DND-41 (cell line): ENCODE data around the gene ZNF653.
A peak's percentile ranks its signal among the peaks of the same experiment; 100 is the strongest.
"Not testable (repeated sequence)": the region's sequence is repeated elsewhere in the genome, so short reads cannot be mapped to it uniquely, and the experiment has no call there.

Experiments used
- ATAC-seq: fragments of 200-7000 bp; cut with Tn5 transposase; 3 replicates; pipeline ENCODE4 v1.9.1; 2021; ENCODE audit warnings: low read depth; ENCODE audit not compliant: insufficient read depth
- DNase-seq: peaks from one replicate; pipeline ENCODE4 v3.0.0-alpha.2; 2020
- H2AFZ ChIP-seq: 2 replicates; pipeline ENCODE4 v1.6.0; 2012; ENCODE audit warnings: low read depth, low read length
- H3K27ac ChIP-seq: 2 replicates; pipeline ENCODE4 v1.5.1; 2012; ENCODE audit warnings: low read length, inconsistent platforms
- H3K27me3 ChIP-seq: fragments of 200-600 bp; sonication (generic); 2 replicates; pipeline ENCODE4 v1.6.0; 2012; ENCODE audit warnings: low read length, mild to moderate bottlenecking, inconsistent platforms; ENCODE audit not compliant: insufficient read depth, poor library complexity
- H3K36me3 ChIP-seq: 2 replicates; pipeline ENCODE4 v1.5.1; 2012; ENCODE audit warnings: low read length, inconsistent platforms; ENCODE audit not compliant: insufficient read depth
- H3K4me1 ChIP-seq: 2 replicates; pipeline ENCODE4 v1.5.1; 2012; ENCODE audit warnings: mild to moderate bottlenecking, low read length; ENCODE audit not compliant: insufficient read depth
- H3K4me2 ChIP-seq: 2 replicates; pipeline ENCODE4 v1.6.0; 2012; ENCODE audit warnings: mild to moderate bottlenecking, moderate library complexity, low read length, inconsistent platforms; ENCODE audit not compliant: insufficient read depth
- H3K4me3 ChIP-seq, 2 experiments: fragments of 200-600 bp in 1 of 2; shearing (Covaris generic) in 1 of 2; 2 replicates each; pipeline ENCODE4 v1.5.1; 2012 to 2016; ENCODE audit warnings: inconsistent platforms in 2 of 2, low read length in 2 of 2, mild to moderate bottlenecking in 2 of 2, low read depth in 1 of 2, moderate library complexity in 1 of 2
- H3K79me2 ChIP-seq: 2 replicates; pipeline ENCODE4 v1.6.0; 2012; ENCODE audit warnings: low read length, inconsistent platforms; ENCODE audit not compliant: insufficient read depth
- H3K9ac ChIP-seq: 2 replicates; pipeline ENCODE4 v1.6.0; 2012; ENCODE audit warnings: low read depth, mild to moderate bottlenecking, inconsistent platforms, low read length, moderate library complexity
- H3K9me3 ChIP-seq: 2 replicates; pipeline ENCODE4 v1.5.1; 2012; ENCODE audit warnings: low read length, moderate library complexity, mild to moderate bottlenecking, inconsistent platforms; ENCODE audit not compliant: insufficient read depth, severe bottlenecking
- H4K20me1 ChIP-seq: 2 replicates; pipeline ENCODE4 v1.6.0; 2012; ENCODE audit warnings: low read length; ENCODE audit not compliant: insufficient read depth
- EZH2 ChIP-seq: IDR thresholded peaks from 3 replicates; pipeline ENCODE4 v1.6.1; 2012; ENCODE audit warnings: borderline replicate concordance, low read depth, mild to moderate bottlenecking, moderate library complexity, low read length, inconsistent platforms; ENCODE audit not compliant: severe bottlenecking
- TF ChIP-seq, protein P1 (sequence below): IDR thresholded peaks from 2 replicates; pipeline ENCODE4 v1.5.1; 2012; ENCODE audit warnings: borderline replicate concordance, low read length, moderate library complexity, mild to moderate bottlenecking; ENCODE audit not compliant: poor library complexity, severe bottlenecking; ENCODE audit errors: extremely low read depth

Gene ZNF653

DNA sequence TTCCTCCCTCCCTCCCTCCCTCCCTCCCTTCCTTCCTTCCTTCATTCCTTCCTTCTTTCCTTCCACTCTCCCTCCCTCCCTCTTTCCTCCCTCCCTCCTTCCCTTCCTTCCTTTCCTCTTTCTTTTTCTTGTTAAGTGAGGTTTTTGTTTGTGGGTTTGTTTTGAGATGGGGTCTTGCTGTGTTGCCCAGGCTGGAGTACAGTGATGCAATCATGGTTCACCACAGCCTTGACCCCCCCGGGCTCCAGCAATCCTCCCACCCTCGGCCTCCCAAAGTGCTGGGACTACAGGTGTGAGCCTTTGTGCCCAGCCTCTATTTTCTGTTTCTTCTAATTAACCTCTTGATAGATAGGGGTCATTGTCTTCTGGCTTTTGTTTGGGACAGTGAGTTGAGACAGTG is 44.2 kb downstream of the ZNF653 start:
- no peak overlapping the region for H3K4me3 ChIP-seq

DNA sequence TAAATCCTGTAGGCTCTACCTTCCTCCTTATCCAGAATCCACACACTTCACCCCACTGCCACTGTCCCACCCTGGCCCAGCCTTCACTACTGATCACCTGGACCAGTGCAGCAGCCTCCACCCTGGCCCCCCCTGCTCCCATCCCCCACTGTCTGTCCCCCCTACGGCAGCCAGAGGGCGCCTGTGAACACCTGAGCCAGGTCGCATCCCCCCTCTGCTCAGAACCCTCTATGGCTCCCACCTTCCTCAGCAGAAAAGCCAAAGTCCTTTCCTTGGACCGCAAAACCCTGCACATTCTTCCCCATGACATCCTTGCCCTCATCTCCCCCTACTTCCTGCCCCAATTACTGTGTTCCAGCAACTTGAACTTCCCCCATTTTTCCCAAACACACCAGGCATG is 45.4 kb downstream of the ZNF653 start:
- Histone ChIP-seq H2AFZ (no peak overlapping the region), H3K27ac (no peak overlapping the region), H3K4me1 (no peaks in the 10 kb centered on the region), H3K36me3 (no peaks in the 10 kb centered on the region), H3K4me3 (no peak overlapping the region), H3K27me3 (no peaks in the 10 kb centered on the region), H3K79me2 (no peaks in the 10 kb centered on the region), H3K9me3 (no peaks in the 10 kb centered on the region), H3K9ac (no peak overlapping the region), H3K4me2 (no peak overlapping the region), H4K20me1 (no peaks in the 10 kb centered on the region; the same call in 1 of the 2 replicates)
- DNase-seq (peak; percentile 26), ATAC-seq (no peak)
- TF ChIP-seq, protein P1, sequence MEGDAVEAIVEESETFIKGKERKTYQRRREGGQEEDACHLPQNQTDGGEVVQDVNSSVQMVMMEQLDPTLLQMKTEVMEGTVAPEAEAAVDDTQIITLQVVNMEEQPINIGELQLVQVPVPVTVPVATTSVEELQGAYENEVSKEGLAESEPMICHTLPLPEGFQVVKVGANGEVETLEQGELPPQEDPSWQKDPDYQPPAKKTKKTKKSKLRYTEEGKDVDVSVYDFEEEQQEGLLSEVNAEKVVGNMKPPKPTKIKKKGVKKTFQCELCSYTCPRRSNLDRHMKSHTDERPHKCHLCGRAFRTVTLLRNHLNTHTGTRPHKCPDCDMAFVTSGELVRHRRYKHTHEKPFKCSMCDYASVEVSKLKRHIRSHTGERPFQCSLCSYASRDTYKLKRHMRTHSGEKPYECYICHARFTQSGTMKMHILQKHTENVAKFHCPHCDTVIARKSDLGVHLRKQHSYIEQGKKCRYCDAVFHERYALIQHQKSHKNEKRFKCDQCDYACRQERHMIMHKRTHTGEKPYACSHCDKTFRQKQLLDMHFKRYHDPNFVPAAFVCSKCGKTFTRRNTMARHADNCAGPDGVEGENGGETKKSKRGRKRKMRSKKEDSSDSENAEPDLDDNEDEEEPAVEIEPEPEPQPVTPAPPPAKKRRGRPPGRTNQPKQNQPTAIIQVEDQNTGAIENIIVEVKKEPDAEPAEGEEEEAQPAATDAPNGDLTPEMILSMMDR, result peak; percentile 46
- TF ChIP-seq EZH2, result no peak

More for the DNA sequence above, 44.2 kb downstream of the ZNF653 start:
- ATAC-seq (no peak), DNase-seq (no peak)
- Histone ChIP-seq H3K27me3 (no peaks in the 10 kb centered on the region), H3K4me1 (no peaks in the 10 kb centered on the region), H3K36me3 (no peaks in the 10 kb centered on the region), H3K9me3 (no peaks in the 10 kb centered on the region), H4K20me1 (no peaks in the 10 kb centered on the region; the same call in 1 of the 2 replicates), H3K79me2 (no peaks in the 10 kb centered on the region), H3K4me2 (no peak overlapping the region), H3K27ac (no peak overlapping the region), H3K9ac (no peak overlapping the region), H2AFZ (no peak overlapping the region)
- TF ChIP-seq, protein P1, result no peak
- TF ChIP-seq EZH2, result no peak

DNA sequence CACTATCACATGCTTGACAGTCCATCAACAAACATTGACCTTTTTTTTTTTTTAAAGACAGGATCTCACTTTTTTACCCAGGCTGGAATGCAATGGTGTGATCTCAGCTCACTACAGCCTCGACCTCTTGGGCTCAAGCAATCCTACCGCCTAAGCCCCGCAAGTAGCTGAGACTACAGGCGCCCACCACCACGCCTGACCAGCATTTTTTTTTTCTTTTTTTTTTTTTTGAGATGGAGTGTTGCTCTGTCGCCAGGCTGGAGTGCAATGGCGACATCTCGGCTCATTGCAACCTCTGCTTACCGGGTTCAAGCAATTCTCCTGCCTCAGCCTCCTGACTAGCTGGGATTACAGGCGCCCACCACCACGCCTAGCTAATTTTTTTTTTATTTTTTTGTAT is 46.7 kb downstream of the ZNF653 start:
- not testable (repeated sequence) for H3K79me2 ChIP-seq, H3K36me3 ChIP-seq, H4K20me1 ChIP-seq, H3K4me3 ChIP-seq, H2AFZ ChIP-seq, H3K4me1 ChIP-seq, H3K9me3 ChIP-seq, H3K27me3 ChIP-seq, H3K27ac ChIP-seq, DNase-seq, H3K4me2 ChIP-seq, H3K9ac ChIP-seq, ATAC-seq

DNA sequence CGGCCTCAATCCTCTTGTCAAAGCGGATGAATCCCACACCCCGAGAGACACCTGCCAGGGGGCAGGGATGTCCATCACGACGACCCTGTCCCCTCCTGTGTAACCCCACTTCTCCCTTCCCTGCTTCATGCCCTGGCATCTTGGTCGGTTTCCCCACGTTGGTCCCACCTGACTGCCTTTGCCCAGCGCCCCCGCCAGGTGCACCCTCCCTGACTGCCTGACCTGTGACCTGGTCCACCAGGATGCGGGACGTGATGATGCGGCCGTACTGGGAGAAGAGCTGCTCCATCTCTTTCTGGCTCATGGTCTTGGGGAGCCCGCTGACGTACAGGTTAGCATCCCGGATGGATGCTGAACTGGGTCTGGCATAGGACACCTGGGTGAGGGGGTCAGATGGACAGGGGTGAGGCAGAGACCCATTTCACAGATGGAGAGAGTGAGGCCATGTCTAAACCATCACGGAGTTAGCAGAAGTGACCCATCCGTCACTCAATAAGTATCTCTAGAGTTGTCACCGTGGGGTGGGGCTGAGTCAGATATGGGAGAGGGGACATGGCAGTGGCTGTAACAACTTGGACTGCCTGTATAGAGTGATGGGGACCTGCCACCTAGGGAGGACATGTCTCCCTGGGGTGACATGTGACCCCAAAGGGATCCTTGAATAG is 47.3 kb downstream of the ZNF653 start:
- Histone ChIP-seq H3K79me2 (no peaks in the 10 kb centered on the region), H3K9ac (no peak overlapping the region), H3K4me1 (no peaks in the 10 kb centered on the region), H2AFZ (no peak overlapping the region), H3K9me3 (no peaks in the 10 kb centered on the region), H4K20me1 (no peaks in the 10 kb centered on the region; the same call in 1 of the 2 replicates), H3K27ac (no peak overlapping the region), H3K4me2 (no peak overlapping the region), H3K4me3 (no peak overlapping the region), H3K36me3 (no peaks in the 10 kb centered on the region), H3K27me3 (no peaks in the 10 kb centered on the region)
- DNase-seq (no peak), ATAC-seq (no peak)
- no peak for TF ChIP-seq EZH2
- TF ChIP-seq, protein P1, result no peak
